Sigmoid colon (tissue), 4 donors: ENCODE measurements around the gene PPARD.

Experiments used
- CTCF ChIP-seq, 4 experiments: fragments of 450-650 bp in 3 of 4; fragments of 200-600 bp in 1 of 4; IDR thresholded peaks; one replicate each; pipeline ENCODE4 v1.5.1; 2016 to 2019; ENCODE audit warnings: antibody characterized with exemption in 4 of 4, mild to moderate bottlenecking in 3 of 4, moderate library complexity in 2 of 4
- EP300 ChIP-seq, 4 donors: sonication (generic); formaldehyde crosslinking; IDR thresholded peaks; one replicate each; pipeline ENCODE4 v1.6.1; 2017; ENCODE audit warnings: antibody characterized with exemption in 4 of 4
- POLR2A ChIP-seq, 2 donors: fragments of 450-650 bp; IDR thresholded peaks; one replicate each; pipeline ENCODE4 v1.6.1; 2016; ENCODE audit warnings: antibody characterized with exemption in 2 of 2, mild to moderate bottlenecking in 2 of 2, moderate library complexity in 2 of 2
- POLR2AphosphoS5 ChIP-seq, 4 donors: sonication (generic); formaldehyde crosslinking; IDR thresholded peaks; one replicate each; pipeline ENCODE4 v1.6.1; 2017; ENCODE audit warnings: antibody characterized with exemption in 4 of 4

- TF ChIP-seq POLR2AphosphoS5 (IDR thresholded peaks at IDR 0.05) (no peak), EP300 (IDR thresholded peaks at IDR 0.05) (no peak), CTCF (IDR thresholded peaks at IDR 0.05) (no peak), POLR2A (IDR thresholded peaks at IDR 0.05) (no peak)
Measured at GRCh38 chr6:35351422-35351821, 9.1 kb downstream of the PPARD start.
